ENCODE data around the gene CCL20.

Gene CCL20

DNA sequence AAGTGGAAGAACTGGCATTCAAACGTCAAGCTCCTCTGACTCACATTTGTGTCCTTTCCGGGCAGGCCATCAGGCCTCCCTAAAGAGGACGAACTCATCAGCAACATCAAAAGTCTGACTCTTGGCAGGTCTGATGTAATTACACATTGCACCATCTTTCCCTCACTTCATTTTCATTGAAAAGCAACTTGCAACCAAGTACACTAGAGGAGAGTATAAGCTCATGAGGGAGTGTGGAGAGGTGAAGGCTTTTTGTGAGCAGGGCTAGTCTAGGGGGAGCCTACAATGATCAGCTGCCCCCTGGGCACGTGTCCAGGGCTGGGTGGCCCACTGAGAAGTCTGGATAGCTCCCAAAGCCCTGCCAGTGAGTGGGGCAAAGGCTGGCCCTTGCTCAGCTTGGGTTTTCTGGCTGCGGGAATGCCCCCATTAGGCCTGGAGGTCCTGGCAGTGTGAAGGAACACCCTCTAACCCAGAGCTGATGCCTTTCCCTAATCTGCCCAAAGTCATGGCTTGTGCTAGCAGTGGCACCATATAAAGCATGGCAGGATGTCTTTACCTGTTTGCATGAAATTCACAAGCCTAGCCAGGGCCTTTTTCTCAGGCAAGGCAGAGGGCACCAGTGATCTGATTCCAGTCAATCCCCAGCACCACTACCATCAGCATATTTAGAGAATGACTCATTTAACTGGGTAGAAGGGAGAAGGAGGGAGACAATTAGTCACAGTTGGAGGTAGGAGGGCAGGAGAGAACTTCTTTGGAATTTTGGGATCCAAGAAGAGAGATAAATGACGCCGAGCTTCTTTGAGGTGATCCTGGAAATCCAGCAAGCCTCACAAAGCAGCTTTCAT, 49.3 kb downstream of the CCL20 start:
- Mint-ChIP-seq H3K4me1 (no peaks in the 10 kb centered on the region), H3K9me3 (no peaks in the 10 kb centered on the region), H3K4me3 (no peak overlapping the region), H3K36me3 (no peaks in the 10 kb centered on the region), H3K27ac (no peak overlapping the region), H3K27me3 (peaks cover 5% of the 10 kb centered on the region)
- DNase-seq, result no peak
- CTCF ChIA-PET, result interaction anchor here (0.7 to 4.8 kb wide), 13 partner anchors 9 to 617 kb away, joined by 3 to 26 read pairs (median 3); partner anchors contain the start of gene DAW1

GRCh38 chr2:227864161-227864756, 50.6 kb downstream of the CCL20 start:
- DNase-seq, result no peak
- H3K4me3 Mint-ChIP-seq, result no peak overlapping the region
- CTCF ChIA-PET, result interaction anchor here (1.3 to 4.8 kb wide), 2 partner anchors 35 to 207 kb away, joined by 3 to 26 read pairs; no protein-coding TSS in a partner anchor

GRCh38 chr2:227865291-227865690, 51.6 kb downstream of the CCL20 start:
- Mint-ChIP-seq H3K27ac (no peak overlapping the region), H3K36me3 (no peaks in the 10 kb centered on the region), H3K27me3 (peaks cover 9% of the 10 kb centered on the region), H3K4me1 (no peaks in the 10 kb centered on the region), H3K4me3 (no peak overlapping the region), H3K9me3 (no peaks in the 10 kb centered on the region)
- DNase-seq, result no peak
- CTCF ChIA-PET, result interaction anchor here (1.0 kb wide), 1 partner anchor 99 kb away, joined by 3 read pairs; no protein-coding TSS in a partner anchor

More at GRCh38 chr2:227864161-227864756, 50.6 kb downstream of the CCL20 start:
- Mint-ChIP-seq H3K4me1 (no peaks in the 10 kb centered on the region), H3K27me3 (peaks cover 6% of the 10 kb centered on the region), H3K27ac (no peak overlapping the region), H3K9me3 (no peaks in the 10 kb centered on the region), H3K36me3 (no peaks in the 10 kb centered on the region)
